HS-27A (cell line): ENCODE results near the gene VIPR2.
"Not testable (repeated sequence)": the region's sequence is repeated elsewhere in the genome, so short reads cannot be mapped to it uniquely, and the experiment has no call there.

Experiments
- DNase-seq: peaks from one replicate; pipeline ENCODE4 v3.0.0-alpha.2; 2012; ENCODE audit warnings: low read depth, missing footprints

Gene VIPR2

GRCh38 chr7:159103382-159104187 lies 41.1 kb downstream of the VIPR2 start:
- DNase-seq: no peak

- DNase-seq: no peak
These were observed 41.8 kb downstream of the VIPR2 start for GRCh38 chr7:159102681-159103381.

- not testable (repeated sequence) for DNase-seq
These were observed 43.0 kb downstream of the VIPR2 start for GRCh38 chr7:159101661-159102091.

- not testable (repeated sequence) for DNase-seq
These were observed 43.6 kb downstream of the VIPR2 start for GRCh38 chr7:159101083-159101395.

GRCh38 chr7:159100281-159101082 lies 44.2 kb downstream of the VIPR2 start:
- not testable (repeated sequence) for DNase-seq

GRCh38 chr7:159099711-159100231 lies 44.9 kb downstream of the VIPR2 start:
- no peak for DNase-seq

- no peak for DNase-seq
These were observed 45.6 kb downstream of the VIPR2 start for GRCh38 chr7:159098811-159099655.

GRCh38 chr7:159098424-159098786 lies 46.3 kb downstream of the VIPR2 start:
- no peak for DNase-seq

- no peak for DNase-seq
These were observed 46.8 kb downstream of the VIPR2 start for GRCh38 chr7:159097661-159098423.

- no peak for DNase-seq
These were observed 47.7 kb downstream of the VIPR2 start for GRCh38 chr7:159096736-159097581.

- DNase-seq: no peak
These were observed 48.7 kb downstream of the VIPR2 start for GRCh38 chr7:159095979-159096411.

- no peak for DNase-seq
These were observed 49.5 kb downstream of the VIPR2 start for GRCh38 chr7:159094919-159095915.

- no peak for DNase-seq
These were observed 50.5 kb downstream of the VIPR2 start for GRCh38 chr7:159094023-159094740.

GRCh38 chr7:159093351-159093971 lies 51.2 kb downstream of the VIPR2 start:
- no peak for DNase-seq

GRCh38 chr7:159092701-159093121 lies 52.0 kb downstream of the VIPR2 start:
- DNase-seq: no peak

GRCh38 chr7:159091480-159092475 lies 52.9 kb downstream of the VIPR2 start:
- no peak for DNase-seq
